H1 (cell line): ENCODE results near the gene CAMSAP1. TPM values are rescaled to one million over a fixed set of nuclear protein-coding genes. Genes with fewer than 3 reads are reported as not detected.

ENCODE experiments used
- CTCF ChIA-PET: fragments of 300-600 bp; sonication (Branson Sonifier 250); formaldehyde crosslinking; loops from one replicate; lab custom pipeline; 2021; ENCODE audit not compliant: partially characterized antibody; lab: Charles Lee
- POLR2A ChIA-PET: fragments of 300-600 bp; sonication (Branson Sonifier 250); formaldehyde crosslinking; loops from one replicate; lab custom pipeline; 2021; ENCODE audit warnings: inconsistent platforms; ENCODE audit not compliant: partially characterized antibody; lab: Charles Lee
- DNase-seq, 2 experiments: peaks; one replicate each; pipeline versions ENCODE4 v3.0.0 to v3.0.0-alpha.2; 2010 to 2022; ENCODE audit warnings: low spot score in 2 of 2, low read depth in 1 of 2, mixed read lengths in 1 of 2
- FAIRE-seq: peaks from 2 replicates; lab custom pipeline; 2011; peaks lifted over from hg19 to GRCh38; lab: Jason Lieb, UNC
- H2AFZ ChIP-seq: 2 replicates; pipeline ENCODE4 v1.8.1; 2012; ENCODE audit warnings: low read length, inconsistent platforms
- H2AK5ac ChIP-seq: 2 replicates; pipeline ENCODE4 v1.6.1; 2013; ENCODE audit warnings: low read depth, low read length
- H2BK120ac ChIP-seq: replicated peaks from 2 replicates; pipeline ENCODE3; 2013; ENCODE audit warnings: low read depth, low read length, inconsistent platforms
- H2BK12ac ChIP-seq: 2 replicates; pipeline ENCODE4 v1.6.1; 2013; ENCODE audit warnings: low read depth, low read length
- H2BK15ac ChIP-seq: 2 replicates; pipeline ENCODE4 v1.6.1; 2013; ENCODE audit warnings: low read length
- H2BK20ac ChIP-seq: 2 replicates; pipeline ENCODE4 v1.6.1; 2013; ENCODE audit warnings: low read length
- H2BK5ac ChIP-seq: 2 replicates; pipeline ENCODE4 v1.6.1; 2013; ENCODE audit warnings: low read depth, low read length
- H3K14ac ChIP-seq: 2 replicates; pipeline ENCODE4 v1.6.1; 2013; ENCODE audit warnings: inconsistent platforms; ENCODE audit not compliant: insufficient read length
- H3K18ac ChIP-seq: 2 replicates; pipeline ENCODE4 v1.6.1; 2013; ENCODE audit warnings: low read length; ENCODE audit errors: extremely low read depth
- H3K23ac ChIP-seq: 2 replicates; pipeline ENCODE4 v1.6.1; 2013; ENCODE audit warnings: inconsistent platforms; ENCODE audit not compliant: insufficient read length
- H3K23me2 ChIP-seq: 2 replicates; pipeline ENCODE4 v1.6.1; 2013; ENCODE audit warnings: low read depth, low read length
- H3K27ac ChIP-seq: 2 replicates; pipeline ENCODE4 v1.6.1; 2011; ENCODE audit warnings: low read depth, low read length, inconsistent platforms
- H3K27me3 ChIP-seq, 4 experiments: replicated peaks in 1 of 4; 1 replicate in 1 of 4; 2 replicates in 3 of 4; pipeline versions ENCODE4 v1.6.1 to v1.8.1; 2011 to 2013; ENCODE audit warnings: low read length in 3 of 4, mild to moderate bottlenecking in 3 of 4, inconsistent platforms in 2 of 4, mixed read lengths in 2 of 4, moderate library complexity in 1 of 4; ENCODE audit not compliant: control insufficient read depth in 3 of 4, insufficient read depth in 3 of 4; ENCODE audit errors: extremely low read depth in 1 of 4
- H3K36me3 ChIP-seq, 4 experiments: 2 replicates each; pipeline versions ENCODE4 v1.6.1 to v1.8.1; 2011 to 2013; ENCODE audit warnings: mild to moderate bottlenecking in 4 of 4, low read length in 3 of 4, moderate library complexity in 2 of 4, control low read depth in 1 of 4, inconsistent platforms in 1 of 4; ENCODE audit not compliant: insufficient read depth in 4 of 4, control insufficient read depth in 2 of 4
- H3K4ac ChIP-seq: replicated peaks from 2 replicates; pipeline ENCODE3; 2013; ENCODE audit warnings: low read length, low read depth, mixed read lengths, inconsistent platforms; ENCODE audit not compliant: insufficient read length
- H3K4me1 ChIP-seq, 4 experiments: replicated peaks in 1 of 4; 1 replicate in 1 of 4; 2 replicates in 3 of 4; pipeline versions ENCODE4 v1.6.1 to v1.8.1; 2011 to 2013; ENCODE audit warnings: low read length in 3 of 4, inconsistent platforms in 2 of 4, mixed read lengths in 1 of 4; ENCODE audit not compliant: insufficient read depth in 4 of 4, control insufficient read depth in 3 of 4
- H3K4me2 ChIP-seq, 2 experiments: 2 replicates each; pipeline versions ENCODE4 v1.6.1 to v1.8.1; 2011 to 2013; ENCODE audit warnings: low read depth in 2 of 2, low read length in 2 of 2, control low read depth in 1 of 2, inconsistent platforms in 1 of 2, mild to moderate bottlenecking in 1 of 2; ENCODE audit not compliant: insufficient read depth in 1 of 2
- H3K4me3 ChIP-seq, 4 experiments: fragments of 200-600, 300-600 bp in 1 of 4; sonication (generic), shearing (Covaris generic), sonication (Bioruptor Twin) in 1 of 4; 2 replicates each; pipeline versions ENCODE4 v1.5.1 to v1.8.1; 2011 to 2016; ENCODE audit warnings: low read length in 4 of 4, low read depth in 3 of 4, control low read depth in 2 of 4, inconsistent platforms in 2 of 4, mild to moderate bottlenecking in 2 of 4, mixed read lengths in 1 of 4, moderate library complexity in 1 of 4; ENCODE audit not compliant: insufficient read depth in 2 of 4; ENCODE audit errors: extremely low read depth in 1 of 4
- H3K56ac ChIP-seq: replicated peaks from 2 replicates; pipeline ENCODE3; 2013; ENCODE audit warnings: low read depth, mild to moderate bottlenecking, mixed read lengths, low read length, inconsistent platforms; ENCODE audit not compliant: insufficient read length
- H3K79me1 ChIP-seq: 2 replicates; pipeline ENCODE4 v1.6.1; 2013; ENCODE audit warnings: low read depth, low read length, control low read depth
- H3K79me2 ChIP-seq, 2 experiments: 2 replicates each; pipeline versions ENCODE4 v1.6.1 to v1.8.1; 2012 to 2013; ENCODE audit warnings: low read length in 2 of 2, mild to moderate bottlenecking in 2 of 2, inconsistent platforms in 1 of 2; ENCODE audit not compliant: insufficient read depth in 2 of 2, control insufficient read depth in 1 of 2
- H3K9ac ChIP-seq, 4 experiments: replicated peaks in 1 of 4; 1 replicate in 1 of 4; 2 replicates in 3 of 4; pipeline versions ENCODE4 v1.6.1 to v1.8.1; 2011 to 2013; ENCODE audit warnings: low read depth in 3 of 4, low read length in 3 of 4, control low read depth in 2 of 4, mild to moderate bottlenecking in 2 of 4, moderate library complexity in 2 of 4, inconsistent platforms in 1 of 4; ENCODE audit errors: extremely low read depth in 1 of 4
- H3K9me3 ChIP-seq, 2 experiments: 2 replicates each; pipeline versions ENCODE4 v1.6.1 to v1.8.1; 2012 to 2013; ENCODE audit warnings: mild to moderate bottlenecking in 2 of 2, moderate library complexity in 2 of 2, control low read depth in 1 of 2, inconsistent platforms in 1 of 2, low read depth in 1 of 2, low read length in 1 of 2, mixed read lengths in 1 of 2; ENCODE audit not compliant: insufficient read depth in 2 of 2
- H4K20me1 ChIP-seq, 2 experiments: replicated peaks in 1 of 2; 2 replicates each; pipeline versions ENCODE3 to v1.8.1; 2011 to 2013; ENCODE audit warnings: inconsistent platforms in 2 of 2, low read length in 2 of 2, mild to moderate bottlenecking in 1 of 2; ENCODE audit not compliant: insufficient read depth in 2 of 2, control insufficient read depth in 1 of 2
- H4K5ac ChIP-seq: 2 replicates; pipeline ENCODE4 v1.6.1; 2013; ENCODE audit warnings: low read length, low read depth, mixed read lengths, inconsistent platforms; ENCODE audit not compliant: insufficient read length
- H4K8ac ChIP-seq: 2 replicates; pipeline ENCODE4 v1.8.0; 2013; ENCODE audit warnings: mild to moderate bottlenecking, moderate library complexity, low read length, inconsistent platforms; ENCODE audit not compliant: insufficient read depth; ENCODE audit errors: extremely low read depth
- H4K91ac ChIP-seq: replicated peaks from 2 replicates; pipeline ENCODE3; 2013; ENCODE audit warnings: low read length, mixed read lengths, inconsistent platforms; ENCODE audit not compliant: insufficient read length
- HDAC6 ChIP-seq: IDR thresholded peaks from one replicate; pipeline ENCODE4 v1.7.1; 2012; ENCODE audit warnings: low read depth, mild to moderate bottlenecking, inconsistent platforms, low read length, moderate library complexity
- KDM1A ChIP-seq: fragments of 200-600, 300-600 bp; sonication (generic); IDR thresholded peaks from 2 replicates; pipeline ENCODE4 v1.7.1; 2016; ENCODE audit warnings: mild to moderate bottlenecking, low read length, borderline replicate concordance
- SP1 ChIP-seq: IDR thresholded peaks from 2 replicates; pipeline ENCODE4 v1.6.1; 2011; ENCODE audit warnings: low read depth, low read length
- USF2 ChIP-seq: IDR thresholded peaks from 2 replicates; pipeline ENCODE4 v1.6.1; 2011; ENCODE audit warnings: low read length, improper control_type of control experiment
- WGBS, 2 experiments: shearing (Covaris generic) in 1 of 2; methylation state at CpG; one replicate each; pipeline versions ENCODE4 v1.1.6 to v1.1.7; 2013 to 2015; ENCODE audit warnings: low lambda C conversion rate in 2 of 2, mixed read lengths in 2 of 2, inconsistent platforms in 1 of 2, low coverage in 1 of 2, missing lambda C conversion rate in 1 of 2; ENCODE audit not compliant: insufficient replicate concordance in 2 of 2, insufficient coverage in 1 of 2, insufficient read length in 1 of 2; ENCODE audit errors: extremely low coverage in 1 of 2, missing lambda C conversion rate in 1 of 2; 5-methylcytosine and 5-hydroxymethylcytosine counted together
- polyA plus RNA-seq, 7 experiments: library from polyadenylated mRNA; depleted of rRNA in 3 of 7; stranded (reverse) in 5 of 7; unstranded in 2 of 7; fragments of >200 nt in 5 of 7; fragments of 200-250 nt in 2 of 7; gene quantifications; 1 replicate in 5 of 7; 2 replicates in 1 of 7; 4 replicates in 1 of 7; pipeline versions ENCODE4 v1.2.1 to v1.2.3, GENCODE V29; 2011 to 2013; ENCODE audit warnings: missing spikeins in 2 of 7, mixed read lengths in 2 of 7
- total RNA-seq: library from RNA; stranded (reverse); fragmentation: NEBNext Ultra II Directional; extraction: Animal tissue kit (Norgen Biotek cat#: 25700); gene quantifications from 2 replicates; pipeline ENCODE4 v1.2.1, GENCODE V29; 2021

Gene CAMSAP1
- total and polyA plus RNA-seq, 2 of the 8 experiments (the other 6 are each of a cell fraction or from before 2014, with no cell fraction given) = 13.4 to 44.0 TPM

DNA sequence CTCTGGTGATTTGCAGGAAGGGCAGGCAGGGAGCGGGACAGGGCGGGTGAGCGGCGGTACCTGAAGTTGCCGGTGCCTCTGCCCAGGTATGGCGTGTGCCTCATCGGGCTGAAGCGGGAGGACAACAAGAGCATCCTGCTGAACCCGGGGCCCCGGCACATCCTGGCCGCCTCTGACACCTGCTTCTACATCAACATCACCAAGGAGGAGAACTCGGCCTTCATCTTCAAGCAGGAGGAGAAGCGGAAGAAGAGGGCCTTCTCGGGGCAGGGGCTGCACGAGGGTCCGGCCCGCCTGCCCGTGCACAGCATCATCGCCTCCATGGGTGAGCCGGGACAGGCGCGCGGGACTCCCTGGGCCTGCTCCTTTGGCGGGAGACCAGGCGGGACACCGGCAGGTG, 136.6 kb downstream of the CAMSAP1 start:
- Histone ChIP-seq H3K36me3 (no peaks in the 10 kb centered on the region; a peak in 1 of 8 replicates), H2BK12ac (no peak overlapping the region), H4K20me1 (peaks cover 0 to 7% of the 10 kb centered on the region in 2 experiments), H3K79me1 (no peaks in the 10 kb centered on the region; the same call in 1 of the 2 replicates), H2AK5ac (no peak overlapping the region), H3K4ac (no peak overlapping the region), H3K23ac (no peak overlapping the region), H3K9me3 (peaks cover 3 to 9% of the 10 kb centered on the region in 2 experiments; a peak in 2 of 4 replicates), H3K79me2 (no peaks in the 10 kb centered on the region), H2BK5ac (no peak overlapping the region), H2AFZ (no peak overlapping the region), H3K27me3 (no peaks in the 10 kb centered on the region), H3K14ac (no peak overlapping the region), H3K4me1 (no peaks in the 10 kb centered on the region), H3K4me3 (no peak overlapping the region), H3K27ac (no peak overlapping the region), H4K8ac (no peak overlapping the region), H4K5ac (no peak overlapping the region), H2BK15ac (no peak overlapping the region), H4K91ac (no peak overlapping the region), H3K4me2 (no peak overlapping the region), H3K9ac (no peak overlapping the region), H3K18ac (no peak overlapping the region), H3K23me2 (peaks cover 6% of the 10 kb centered on the region; the same call in 1 of the 2 replicates), H2BK120ac (no peak overlapping the region), H3K56ac (no peak overlapping the region), H2BK20ac (no peak overlapping the region)
- CTCF ChIA-PET = no interaction called here
- WGBS, 2 experiments = 86% methylated on average over 23 of the region's 26 CpGs; no CpG with 5 or more reads in 1 of the 2 experiments
- POLR2A ChIA-PET = no interaction called here
- TF ChIP-seq SP1 = no peak
- TF ChIP-seq HDAC6 = no peak
- no peak for TF ChIP-seq USF2
- TF ChIP-seq KDM1A = no peak
- no peak for DNase-seq
- FAIRE-seq = no peak
